IPS-18a (cell line): ENCODE measurements around the gene HTT.
A peak's percentile ranks its signal among the peaks of the same experiment; 100 is the strongest.

ENCODE experiments used
- H3K27ac ChIP-seq: one replicate; pipeline ENCODE4 v1.5.1; 2013; ENCODE audit warnings: low read length
- H3K27me3 ChIP-seq: one replicate; pipeline ENCODE4 v1.6.1; 2013; ENCODE audit warnings: mild to moderate bottlenecking, low read length; ENCODE audit not compliant: control insufficient read depth, insufficient read depth
- H3K36me3 ChIP-seq: one replicate; pipeline ENCODE4 v1.6.1; 2013; ENCODE audit warnings: low read depth, low read length; ENCODE audit not compliant: control insufficient read depth
- H3K4me1 ChIP-seq: one replicate; pipeline ENCODE4 v1.6.1; 2013; ENCODE audit warnings: low read depth, low read length; ENCODE audit not compliant: control insufficient read depth
- H3K4me3 ChIP-seq: one replicate; pipeline ENCODE4 v1.5.1; 2013; ENCODE audit warnings: low read length
- H3K9ac ChIP-seq: one replicate; pipeline ENCODE4 v1.6.1; 2013; ENCODE audit warnings: mild to moderate bottlenecking, low read length, moderate library complexity
- H3K9me3 ChIP-seq: one replicate; pipeline ENCODE4 v1.6.1; 2013; ENCODE audit warnings: low read depth, low read length; ENCODE audit not compliant: control insufficient read depth

HTT gene

GRCh38 chr4:3231471-3231870, 157.0 kb downstream of the HTT start:
- Histone ChIP-seq H3K27ac (no peak overlapping the region), H3K4me1 (no peaks in the 10 kb centered on the region), H3K4me3 (no peak overlapping the region), H3K27me3 (peaks cover 13% of the 10 kb centered on the region), H3K9ac (no peak overlapping the region), H3K36me3 (peaks cover 63% of the 10 kb centered on the region), H3K9me3 (no peaks in the 10 kb centered on the region)

- Histone ChIP-seq H3K4me3 (no peak overlapping the region), H3K36me3 (peaks cover 59% of the 10 kb centered on the region), H3K27ac (no peak overlapping the region), H3K4me1 (no peaks in the 10 kb centered on the region), H3K27me3 (peaks cover 18% of the 10 kb centered on the region), H3K9me3 (no peaks in the 10 kb centered on the region), H3K9ac (no peak overlapping the region)
Measured at GRCh38 chr4:3232001-3232400, 157.5 kb downstream of the HTT start.

- H3K4me1 ChIP-seq, result peaks cover 6% of the 10 kb centered on the region
- H3K27me3 ChIP-seq, result peaks cover 24% of the 10 kb centered on the region
- no peak overlapping the region for H3K9ac ChIP-seq
- H3K9me3 ChIP-seq, result no peaks in the 10 kb centered on the region
- no peak overlapping the region for H3K4me3 ChIP-seq
- H3K27ac ChIP-seq, result no peak overlapping the region
- H3K36me3 ChIP-seq, result peaks cover 59% of the 10 kb centered on the region
Measured at GRCh38 chr4:3232871-3233271, 158.4 kb downstream of the HTT start.

DNA sequence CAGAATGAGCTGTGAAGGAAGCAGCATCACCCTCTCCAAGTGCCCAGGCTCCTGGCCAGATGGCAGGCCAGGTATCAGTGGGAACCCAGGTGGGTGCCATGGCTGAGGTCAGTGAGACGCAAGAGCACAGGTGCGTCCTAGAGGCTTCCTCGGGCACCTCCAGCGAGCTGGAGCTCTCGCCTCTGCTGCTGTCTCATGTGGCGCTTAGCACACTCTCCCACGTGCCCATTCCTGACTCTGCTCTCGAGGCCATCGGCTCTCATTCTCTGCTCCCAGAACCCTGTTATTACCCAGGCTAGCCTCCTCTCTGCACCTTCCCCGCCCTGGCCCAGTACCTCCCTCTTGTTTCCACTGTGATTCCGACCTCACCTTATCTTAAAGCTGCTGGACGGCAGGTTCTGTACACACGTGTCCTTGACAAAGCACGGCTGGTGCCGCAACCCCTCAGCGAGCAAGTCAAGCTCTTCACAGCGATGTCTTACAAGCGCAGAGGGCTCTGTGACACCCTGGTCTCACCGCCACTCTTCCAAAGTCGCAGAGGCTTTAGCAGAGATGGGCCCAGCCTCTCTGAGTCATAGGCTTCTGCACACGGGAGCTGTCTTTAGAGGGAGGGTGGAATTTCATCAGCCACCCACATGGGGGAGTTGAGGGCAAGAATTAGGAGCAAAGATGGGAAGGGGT, 159.1 kb downstream of the HTT start:
- H3K4me3 ChIP-seq, result no peak overlapping the region
- H3K9me3 ChIP-seq, result no peaks in the 10 kb centered on the region
- H3K27me3 ChIP-seq, result peaks cover 30% of the 10 kb centered on the region
- peaks cover 53% of the 10 kb centered on the region for H3K36me3 ChIP-seq
- H3K4me1 ChIP-seq, result peaks cover 12% of the 10 kb centered on the region
- H3K27ac ChIP-seq, result no peak overlapping the region
- H3K9ac ChIP-seq, result no peak overlapping the region

- peaks cover 50% of the 10 kb centered on the region for H3K36me3 ChIP-seq
- no peak overlapping the region for H3K4me3 ChIP-seq
- peaks cover 38% of the 10 kb centered on the region for H3K27me3 ChIP-seq
- H3K4me1 ChIP-seq, result peaks cover 17% of the 10 kb centered on the region
- H3K27ac ChIP-seq, result no peak overlapping the region
- H3K9me3 ChIP-seq, result no peaks in the 10 kb centered on the region
- H3K9ac ChIP-seq, result no peak overlapping the region
Measured at GRCh38 chr4:3234171-3235029, 159.9 kb downstream of the HTT start.

DNA sequence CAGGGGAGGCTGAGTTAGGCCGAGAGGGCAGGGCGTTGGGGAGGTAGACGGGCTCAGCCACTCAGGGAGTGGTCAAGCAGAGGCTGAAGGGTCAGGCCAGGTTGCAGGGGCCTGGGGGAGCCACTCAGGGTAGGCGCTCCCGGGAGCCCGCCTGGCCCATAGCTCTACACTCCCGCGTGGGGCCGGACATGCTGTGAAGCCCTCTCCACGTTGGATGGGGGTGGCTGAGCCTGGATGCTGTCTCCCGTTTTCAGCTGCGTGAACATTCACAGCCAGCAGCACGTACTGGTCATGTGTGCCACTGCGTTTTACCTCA, 160.5 kb downstream of the HTT start:
- H3K4me3 ChIP-seq, result no peak overlapping the region
- no peak overlapping the region for H3K9ac ChIP-seq
- peaks cover 50% of the 10 kb centered on the region for H3K36me3 ChIP-seq
- H3K4me1 ChIP-seq, result peaks cover 17% of the 10 kb centered on the region
- H3K27me3 ChIP-seq, result peaks cover 44% of the 10 kb centered on the region
- H3K9me3 ChIP-seq, result no peaks in the 10 kb centered on the region
- no peak overlapping the region for H3K27ac ChIP-seq

DNA sequence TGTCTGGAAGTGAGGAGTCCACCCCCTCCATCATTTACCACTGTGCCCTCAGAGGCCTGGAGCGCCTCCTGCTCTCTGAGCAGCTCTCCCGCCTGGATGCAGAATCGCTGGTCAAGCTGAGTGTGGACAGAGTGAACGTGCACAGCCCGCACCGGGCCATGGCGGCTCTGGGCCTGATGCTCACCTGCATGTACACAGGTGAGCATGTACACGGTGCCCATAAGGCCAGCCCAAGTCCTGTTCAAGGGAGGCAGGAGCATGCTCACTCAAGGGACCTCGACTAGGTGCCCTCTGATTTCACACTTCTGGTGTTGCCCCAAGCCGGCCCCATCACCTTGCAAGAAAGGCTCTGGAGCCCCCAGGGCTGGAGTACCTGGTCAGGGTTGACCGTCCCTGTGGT, 161.1 kb downstream of the HTT start:
- peaks cover 48% of the 10 kb centered on the region for H3K27me3 ChIP-seq
- peaks cover 48% of the 10 kb centered on the region for H3K36me3 ChIP-seq
- H3K4me3 ChIP-seq, result no peak overlapping the region
- no peaks in the 10 kb centered on the region for H3K9me3 ChIP-seq
- peaks cover 17% of the 10 kb centered on the region for H3K4me1 ChIP-seq
- no peak overlapping the region for H3K27ac ChIP-seq
- H3K9ac ChIP-seq, result no peak overlapping the region

GRCh38 chr4:3236326-3236878, 161.9 kb downstream of the HTT start:
- H3K4me3 ChIP-seq, result no peak overlapping the region
- H3K36me3 ChIP-seq, result peaks cover 41% of the 10 kb centered on the region
- H3K9me3 ChIP-seq, result no peaks in the 10 kb centered on the region
- H3K27ac ChIP-seq, result no peak overlapping the region
- H3K27me3 ChIP-seq, result peaks cover 48% of the 10 kb centered on the region
- H3K4me1 ChIP-seq, result peaks cover 17% of the 10 kb centered on the region
- no peak overlapping the region for H3K9ac ChIP-seq

DNA sequence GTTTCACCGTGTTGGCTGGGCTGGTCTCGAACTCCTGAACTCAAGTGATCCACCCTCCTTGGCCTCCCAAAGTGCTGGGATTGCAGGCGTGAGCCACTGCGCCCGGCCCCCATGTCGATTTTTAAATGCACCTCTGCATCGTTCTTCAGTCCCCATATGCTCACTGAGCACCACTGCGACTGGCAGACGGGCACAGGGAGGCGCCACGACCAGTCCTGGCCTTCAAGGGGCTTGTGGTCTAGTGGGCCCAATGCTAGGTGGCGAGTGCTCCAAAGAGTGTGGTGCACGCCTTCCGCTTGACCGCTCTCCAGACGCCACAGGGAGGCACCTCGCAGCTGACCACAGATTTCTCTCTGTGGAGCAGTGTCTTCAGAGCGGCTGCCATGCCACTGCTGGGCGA, 162.8 kb downstream of the HTT start:
- no peaks in the 10 kb centered on the region for H3K9me3 ChIP-seq
- peaks cover 48% of the 10 kb centered on the region for H3K27me3 ChIP-seq
- H3K36me3 ChIP-seq, result peaks cover 40% of the 10 kb centered on the region
- H3K4me3 ChIP-seq, result peak overlapping the region; percentile 29
- H3K4me1 ChIP-seq, result peaks cover 17% of the 10 kb centered on the region
- H3K9ac ChIP-seq, result no peak overlapping the region
- H3K27ac ChIP-seq, result no peak overlapping the region

DNA sequence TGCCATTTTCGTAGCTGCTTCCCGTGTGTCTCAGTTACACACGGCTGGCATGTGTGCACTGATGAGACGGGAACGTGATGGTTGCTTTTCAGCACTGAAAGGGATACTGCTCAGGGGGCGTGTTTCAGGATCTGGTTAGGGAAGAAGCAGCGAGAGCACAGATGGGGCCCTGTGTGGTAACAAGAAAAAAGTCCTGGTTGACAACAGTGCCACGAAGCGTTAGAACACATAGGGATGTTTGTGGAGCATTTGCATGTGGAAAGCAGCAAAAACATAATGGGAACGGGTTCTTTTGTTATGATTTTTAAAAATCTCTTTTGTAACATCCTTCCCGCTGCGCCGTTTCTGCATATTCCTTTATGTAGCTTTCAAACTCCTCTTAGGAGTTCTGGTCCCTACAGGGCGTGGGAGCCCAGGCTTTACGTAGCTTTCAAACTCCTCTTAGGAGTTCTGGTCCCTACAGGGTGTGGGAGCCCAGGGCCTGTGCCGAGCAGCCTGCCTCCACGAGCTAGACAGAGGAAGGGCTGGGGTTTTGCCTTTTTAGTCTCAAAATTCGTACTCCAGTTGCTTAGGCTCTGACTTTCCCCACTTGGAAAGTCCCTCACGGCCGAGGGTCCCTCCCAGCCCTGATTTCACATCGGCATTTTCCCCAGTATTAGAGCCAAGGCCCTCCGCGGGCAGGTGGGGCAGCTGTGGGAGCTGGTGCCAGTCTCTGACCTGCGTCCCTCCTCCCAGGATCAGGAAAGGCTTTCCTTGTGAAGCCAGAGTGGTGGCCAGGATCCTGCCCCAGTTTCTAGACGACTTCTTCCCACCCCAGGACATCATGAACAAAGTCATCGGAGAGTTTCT, 163.5 kb downstream of the HTT start:
- H3K9ac ChIP-seq, result no peak overlapping the region
- peaks cover 17% of the 10 kb centered on the region for H3K4me1 ChIP-seq
- no peaks in the 10 kb centered on the region for H3K9me3 ChIP-seq
- H3K36me3 ChIP-seq, result peaks cover 34% of the 10 kb centered on the region
- H3K27me3 ChIP-seq, result peaks cover 48% of the 10 kb centered on the region
- no peak overlapping the region for H3K27ac ChIP-seq
- peak overlapping the region; percentile 29 for H3K4me3 ChIP-seq

DNA sequence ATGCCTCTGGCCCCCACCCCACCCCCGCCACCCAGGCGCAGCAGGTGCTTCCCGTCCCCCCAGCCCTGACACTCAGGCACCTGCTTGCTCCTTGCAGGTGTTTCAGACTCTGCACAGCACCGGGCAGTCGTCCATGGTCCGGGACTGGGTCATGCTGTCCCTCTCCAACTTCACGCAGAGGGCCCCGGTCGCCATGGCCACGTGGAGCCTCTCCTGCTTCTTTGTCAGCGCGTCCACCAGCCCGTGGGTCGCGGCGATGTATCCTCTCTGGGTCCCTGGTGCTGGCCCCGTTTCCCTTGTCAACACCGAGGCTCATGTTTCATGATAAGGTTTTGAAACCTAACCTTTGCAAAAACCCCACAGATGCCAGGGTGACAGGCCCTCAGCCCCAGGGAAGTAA, 164.2 kb downstream of the HTT start:
- H3K36me3 ChIP-seq, result peaks cover 28% of the 10 kb centered on the region
- H3K9me3 ChIP-seq, result no peaks in the 10 kb centered on the region
- H3K4me3 ChIP-seq, result no peak overlapping the region
- H3K27ac ChIP-seq, result no peak overlapping the region
- peaks cover 17% of the 10 kb centered on the region for H3K4me1 ChIP-seq
- no peak overlapping the region for H3K9ac ChIP-seq
- peaks cover 48% of the 10 kb centered on the region for H3K27me3 ChIP-seq
